Endodermal cell (in vitro differentiated cells): ENCODE measurements around the gene IL15. TPM values are rescaled to one million over a fixed set of nuclear protein-coding genes. Genes with fewer than 3 reads are reported as not detected.

Experiments used
- DNase-seq: peaks from one replicate; pipeline ENCODE4 v3.0.0-alpha.2; 2017
- H3K27ac ChIP-seq: 2 replicates; pipeline ENCODE4 v1.5.1; 2013; ENCODE audit warnings: mild to moderate bottlenecking, low read depth, low read length, moderate library complexity
- H3K27me3 ChIP-seq: 2 replicates; pipeline ENCODE4 v1.6.1; 2013; ENCODE audit warnings: mild to moderate bottlenecking, low read length, moderate library complexity; ENCODE audit not compliant: insufficient read depth, control insufficient read depth, poor library complexity, severe bottlenecking
- H3K36me3 ChIP-seq: 2 replicates; pipeline ENCODE4 v1.7.0; 2013; ENCODE audit warnings: mild to moderate bottlenecking, low read length, moderate library complexity; ENCODE audit not compliant: control insufficient read depth, insufficient read depth
- H3K4me1 ChIP-seq: one replicate; pipeline ENCODE4 v1.7.0; 2013; ENCODE audit warnings: low read length; ENCODE audit not compliant: control insufficient read depth, insufficient read depth
- H3K4me3 ChIP-seq: 2 replicates; pipeline ENCODE4 v1.5.1; 2013; ENCODE audit warnings: mild to moderate bottlenecking, low read length, moderate library complexity
- H3K9ac ChIP-seq: 2 replicates; pipeline ENCODE4 v1.6.1; 2013; ENCODE audit warnings: mild to moderate bottlenecking, low read length, moderate library complexity; ENCODE audit not compliant: poor library complexity, severe bottlenecking; ENCODE audit errors: extremely low read depth
- H3K9me3 ChIP-seq: 2 replicates; pipeline ENCODE4 v1.6.1; 2013; ENCODE audit warnings: mild to moderate bottlenecking, low read length, moderate library complexity; ENCODE audit not compliant: control insufficient read depth
- H3K27ac Mint-ChIP-seq: 2 replicates; pipeline ENCODE4 v1.8.0; 2020; ENCODE audit warnings: mixed read lengths
- H3K27me3 Mint-ChIP-seq: 2 replicates; pipeline ENCODE4 v1.8.0; 2021; ENCODE audit warnings: mild to moderate bottlenecking, mixed read lengths; ENCODE audit not compliant: insufficient read depth
- H3K36me3 Mint-ChIP-seq: 2 replicates; pipeline ENCODE4 v1.8.0; 2020; ENCODE audit warnings: low read depth, mixed read lengths
- H3K4me1 Mint-ChIP-seq: 2 replicates; pipeline ENCODE4 v1.8.0; 2020; ENCODE audit warnings: mixed read lengths
- H3K4me3 Mint-ChIP-seq: 2 replicates; pipeline ENCODE4 v1.8.0; 2020; ENCODE audit warnings: mild to moderate bottlenecking, moderate library complexity, mixed read lengths
- H3K9me3 Mint-ChIP-seq: 2 replicates; pipeline ENCODE4 v1.8.0; 2020; ENCODE audit warnings: mild to moderate bottlenecking, mixed read lengths
- CTCF ChIP-seq: fragments of 200-600 bp; sonication (generic); conservative IDR thresholded peaks from 2 replicates; pipeline ENCODE4 v1.5.0; 2021; ENCODE audit warnings: antibody characterized with exemption, mild to moderate bottlenecking
- WGBS, 2 experiments: methylation state at CpG; one replicate each; pipeline versions ENCODE4 v1.1.5 to v1.1.7; 2013; ENCODE audit warnings: missing lambda C conversion rate in 2 of 2, mixed read lengths in 1 of 2; ENCODE audit not compliant: insufficient coverage in 1 of 2, insufficient read length in 1 of 2; 5-methylcytosine and 5-hydroxymethylcytosine counted together
- total RNA-seq, 2 donors: library from RNA; stranded (reverse); fragmentation: NEBNext Ultra II Directional in 1 of 2; extraction: Animal tissue kit (Norgen Biotek cat#: 25700) in 1 of 2; gene quantifications; 2 replicates in 1 of 2; 3 replicates in 1 of 2; pipeline ENCODE4 v1.2.1, GENCODE V29; 2021

Gene IL15
- total RNA-seq, 2 donors from 2014 or later, result 0.42 TPM

- no peak for TF ChIP-seq CTCF
- peaks cover 11% of the 10 kb centered on the region for H3K9me3 Mint-ChIP-seq
- H3K36me3 ChIP-seq, result no peaks in the 10 kb centered on the region
- H3K27me3 ChIP-seq, result no peaks in the 10 kb centered on the region
- H3K9ac ChIP-seq, result no peak overlapping the region
- H3K27ac ChIP-seq, result no peak overlapping the region
- H3K9me3 ChIP-seq, result peaks cover 9% of the 10 kb centered on the region
- no peak overlapping the region for H3K27ac Mint-ChIP-seq
- no peaks in the 10 kb centered on the region for H3K27me3 Mint-ChIP-seq
- no peak overlapping the region for H3K4me3 ChIP-seq
- no peak overlapping the region for H3K4me3 Mint-ChIP-seq
- H3K4me1 ChIP-seq, result no peaks in the 10 kb centered on the region
- H3K36me3 Mint-ChIP-seq, result no peaks in the 10 kb centered on the region
- no peaks in the 10 kb centered on the region for H3K4me1 Mint-ChIP-seq
- DNase-seq, result no peak
- WGBS, 2 experiments, result 100% methylated on average over 1 of the region's 1 CpG; no CpG with 5 or more reads in 1 of the 2 experiments
These were observed 83.2 kb downstream of the IL15 start for GRCh38 chr4:141719585-141719984.

GRCh38 chr4:141721174-141721573 is 84.8 kb downstream of the IL15 start:
- Histone ChIP-seq H3K9ac (no peak overlapping the region), H3K27ac (no peak overlapping the region), H3K4me3 (no peak overlapping the region), H3K36me3 (no peaks in the 10 kb centered on the region), H3K9me3 (peaks cover 9% of the 10 kb centered on the region), H3K27me3 (no peaks in the 10 kb centered on the region), H3K4me1 (no peaks in the 10 kb centered on the region)
- no peaks in the 10 kb centered on the region for H3K27me3 Mint-ChIP-seq
- no peak for TF ChIP-seq CTCF
- no peak overlapping the region for H3K27ac Mint-ChIP-seq
- H3K4me3 Mint-ChIP-seq, result no peak overlapping the region
- H3K9me3 Mint-ChIP-seq, result peaks cover 11% of the 10 kb centered on the region
- DNase-seq, result no peak
- no peaks in the 10 kb centered on the region for H3K36me3 Mint-ChIP-seq
- no peaks in the 10 kb centered on the region for H3K4me1 Mint-ChIP-seq

GRCh38 chr4:141724646-141725045 is 88.3 kb downstream of the IL15 start:
- Histone ChIP-seq H3K4me3 (no peak overlapping the region), H3K4me1 (no peaks in the 10 kb centered on the region), H3K27me3 (no peaks in the 10 kb centered on the region), H3K9ac (no peak overlapping the region), H3K36me3 (no peaks in the 10 kb centered on the region), H3K27ac (no peak overlapping the region), H3K9me3 (no peaks in the 10 kb centered on the region)
- no peak for TF ChIP-seq CTCF
- no peak for DNase-seq
- H3K27ac Mint-ChIP-seq, result no peak overlapping the region
- no peaks in the 10 kb centered on the region for H3K27me3 Mint-ChIP-seq
- no peaks in the 10 kb centered on the region for H3K4me1 Mint-ChIP-seq
- no peaks in the 10 kb centered on the region for H3K36me3 Mint-ChIP-seq
- H3K9me3 Mint-ChIP-seq, result no peaks in the 10 kb centered on the region
- no peak overlapping the region for H3K4me3 Mint-ChIP-seq
